OCI-LY3 (cell line): ENCODE results near the gene GPC4.

Source experiments
- CTCF ChIP-seq: fragments of 200-600, 300-600 bp; sonication (generic); IDR thresholded peaks from 2 replicates; pipeline ENCODE4 v1.5.1; 2014; ENCODE audit warnings: antibody characterized with exemption, low read length, low read depth
- EZH2phosphoT487 ChIP-seq: fragments of 200-600 bp; shearing (Covaris generic); IDR thresholded peaks from 2 replicates; pipeline ENCODE4 v1.6.1; 2018; ENCODE audit warnings: antibody characterized with exemption, mixed run types, low read depth

GRCh38 chrX:133391111-133391510, 24.2 kb downstream of the GPC4 start:
- TF ChIP-seq CTCF (no peak), EZH2phosphoT487 (no peak)
